AG09309 (cell line): ENCODE results near the gene MYD88.
"Not testable (repeated sequence)": the region's sequence is repeated elsewhere in the genome, so short reads cannot be mapped to it uniquely, and the experiment has no call there.

Source experiments
- DNase-seq: peaks from one replicate; pipeline ENCODE4 v3.0.0-alpha.2; 2010; ENCODE audit warnings: low read depth
- H3K4me3 ChIP-seq: 2 replicates; pipeline ENCODE4 v1.5.1; 2011; ENCODE audit warnings: mild to moderate bottlenecking, low read depth, low read length, moderate library complexity; ENCODE audit not compliant: control insufficient read depth
- TF ChIP-seq, protein P1 (sequence below): IDR thresholded peaks from 2 replicates; pipeline ENCODE4 v1.5.1; 2011; ENCODE audit warnings: mild to moderate bottlenecking, low read depth, low read length, inconsistent platforms; ENCODE audit not compliant: insufficient read depth, control insufficient read depth; ENCODE audit errors: missing control alignments

The MYD88 gene

DNA sequence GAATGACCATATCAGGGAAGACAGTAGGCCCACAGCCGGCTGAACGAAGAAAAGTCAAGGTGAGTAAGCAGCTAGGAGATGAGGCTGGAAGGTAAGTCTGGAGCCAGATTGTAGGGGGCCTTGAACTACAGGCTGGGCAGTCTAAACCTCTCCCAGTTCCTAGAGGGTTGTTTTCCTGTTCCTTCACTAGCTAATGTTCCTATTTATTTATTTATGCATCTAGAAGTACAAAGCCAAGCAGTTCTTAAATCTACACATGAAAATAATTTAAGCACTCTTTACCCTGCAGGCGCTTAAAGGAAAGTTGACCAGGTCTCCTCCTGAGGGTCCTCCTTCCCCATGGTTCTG, 5.3 kb upstream of the MYD88 start:
- TF ChIP-seq, protein P1, sequence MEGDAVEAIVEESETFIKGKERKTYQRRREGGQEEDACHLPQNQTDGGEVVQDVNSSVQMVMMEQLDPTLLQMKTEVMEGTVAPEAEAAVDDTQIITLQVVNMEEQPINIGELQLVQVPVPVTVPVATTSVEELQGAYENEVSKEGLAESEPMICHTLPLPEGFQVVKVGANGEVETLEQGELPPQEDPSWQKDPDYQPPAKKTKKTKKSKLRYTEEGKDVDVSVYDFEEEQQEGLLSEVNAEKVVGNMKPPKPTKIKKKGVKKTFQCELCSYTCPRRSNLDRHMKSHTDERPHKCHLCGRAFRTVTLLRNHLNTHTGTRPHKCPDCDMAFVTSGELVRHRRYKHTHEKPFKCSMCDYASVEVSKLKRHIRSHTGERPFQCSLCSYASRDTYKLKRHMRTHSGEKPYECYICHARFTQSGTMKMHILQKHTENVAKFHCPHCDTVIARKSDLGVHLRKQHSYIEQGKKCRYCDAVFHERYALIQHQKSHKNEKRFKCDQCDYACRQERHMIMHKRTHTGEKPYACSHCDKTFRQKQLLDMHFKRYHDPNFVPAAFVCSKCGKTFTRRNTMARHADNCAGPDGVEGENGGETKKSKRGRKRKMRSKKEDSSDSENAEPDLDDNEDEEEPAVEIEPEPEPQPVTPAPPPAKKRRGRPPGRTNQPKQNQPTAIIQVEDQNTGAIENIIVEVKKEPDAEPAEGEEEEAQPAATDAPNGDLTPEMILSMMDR: no peak
- no peak overlapping the region for H3K4me3 ChIP-seq
- DNase-seq: no peak

DNA sequence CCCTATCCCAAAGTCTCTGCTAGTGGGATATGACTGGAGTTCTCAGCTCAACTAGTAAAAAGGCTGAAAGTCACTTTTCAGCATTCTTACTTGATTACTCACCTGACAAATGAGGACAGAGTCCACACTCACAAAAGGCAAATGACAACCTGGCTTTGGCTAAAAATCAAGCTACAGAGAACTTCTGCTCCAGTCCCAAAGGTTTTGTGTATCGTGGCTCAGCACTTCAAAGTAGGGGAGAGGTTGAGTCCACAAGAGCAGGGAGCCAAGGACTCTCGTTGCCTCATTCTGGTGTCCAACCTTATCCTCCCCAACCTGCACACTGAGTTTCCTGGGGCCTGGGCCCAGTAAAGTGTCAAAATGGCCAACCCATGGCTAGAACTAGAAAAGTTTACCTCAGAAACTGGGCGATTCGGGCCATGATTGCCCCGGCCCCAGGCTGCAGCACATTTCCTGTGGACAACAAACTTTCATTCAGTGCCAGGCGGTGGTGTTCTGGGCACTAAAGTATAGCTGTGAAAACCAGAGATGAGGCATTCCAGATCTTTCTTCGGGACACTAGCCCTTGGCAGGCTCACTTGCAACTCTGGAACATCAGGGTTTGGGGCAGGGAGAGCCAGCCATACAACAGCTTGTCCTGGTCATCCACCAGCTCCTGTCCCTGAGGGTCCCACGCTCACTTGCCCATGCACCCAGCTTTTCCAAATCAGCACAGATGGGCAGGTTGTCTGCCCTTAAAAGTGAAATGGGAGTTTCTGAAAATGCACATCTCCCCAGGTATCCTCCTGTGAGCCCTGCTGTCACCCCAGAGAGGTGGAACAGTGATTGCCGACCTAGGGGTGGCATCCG, 4.7 kb upstream of the MYD88 start:
- TF ChIP-seq, protein P1: no peak
- H3K4me3 ChIP-seq: no peak overlapping the region
- no peak for DNase-seq

DNA sequence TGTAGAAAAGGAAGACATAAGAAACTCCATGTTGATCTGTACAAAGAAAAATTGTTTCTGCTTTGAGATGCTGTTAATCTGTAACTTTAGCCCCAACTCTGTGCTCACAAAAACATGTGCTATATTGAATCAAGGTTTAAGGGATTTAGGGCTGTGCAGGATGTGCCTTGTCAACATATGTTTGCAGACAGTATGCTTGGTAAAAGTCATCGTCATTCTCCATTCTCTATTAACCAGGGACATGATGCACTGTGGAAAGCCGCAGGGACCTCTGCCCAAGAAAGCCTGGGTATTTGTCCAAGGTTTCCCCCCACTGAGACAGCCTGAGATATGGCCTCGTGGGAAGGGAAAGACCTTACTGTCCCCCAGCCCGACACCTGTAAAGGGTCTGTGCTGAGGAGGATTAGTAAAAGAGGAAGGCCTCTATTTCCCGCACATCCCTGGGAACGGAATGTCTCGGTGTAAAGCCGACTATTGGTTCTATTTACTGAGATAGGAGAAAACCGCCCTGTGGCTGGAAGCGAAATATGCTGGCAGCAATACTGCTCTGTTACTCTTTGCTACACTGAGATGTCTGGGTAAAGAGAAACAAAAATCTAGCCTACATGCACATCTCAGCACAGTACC, 3.8 kb upstream of the MYD88 start:
- not testable (repeated sequence) for DNase-seq, H3K4me3 ChIP-seq

DNA sequence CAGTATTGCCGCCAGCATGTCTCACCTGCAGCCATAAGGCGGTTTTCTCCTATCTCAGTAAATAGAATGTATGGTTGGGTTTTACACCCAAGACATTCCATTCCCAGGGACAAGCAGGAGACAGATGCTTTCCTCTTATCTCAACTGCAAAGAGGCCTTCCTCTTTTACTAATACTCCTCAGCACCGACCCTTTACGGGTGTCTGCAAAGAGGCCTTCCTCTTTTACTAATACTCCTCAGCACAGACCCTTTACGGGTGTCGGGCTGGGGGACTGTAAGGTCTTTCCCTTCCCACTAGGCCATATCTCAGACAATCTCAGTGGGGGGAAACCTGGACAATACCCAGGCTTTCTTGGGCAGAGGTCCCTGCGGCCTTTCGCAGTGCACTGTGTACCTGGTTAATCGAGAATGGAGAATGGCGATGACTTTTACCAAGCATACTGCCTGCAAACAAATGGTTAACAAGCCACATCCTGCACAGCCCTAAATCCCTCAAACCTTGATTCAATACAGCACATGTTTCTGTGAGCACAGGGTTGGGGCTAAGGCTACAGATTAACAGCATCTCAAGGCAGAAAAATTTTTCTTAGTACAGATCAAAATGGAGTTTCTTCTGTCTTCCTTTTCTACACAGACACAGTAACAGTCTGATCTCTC, 2.7 kb upstream of the MYD88 start:
- DNase-seq: not testable (repeated sequence)
- peak overlapping the region; percentile 88 for H3K4me3 ChIP-seq

DNA sequence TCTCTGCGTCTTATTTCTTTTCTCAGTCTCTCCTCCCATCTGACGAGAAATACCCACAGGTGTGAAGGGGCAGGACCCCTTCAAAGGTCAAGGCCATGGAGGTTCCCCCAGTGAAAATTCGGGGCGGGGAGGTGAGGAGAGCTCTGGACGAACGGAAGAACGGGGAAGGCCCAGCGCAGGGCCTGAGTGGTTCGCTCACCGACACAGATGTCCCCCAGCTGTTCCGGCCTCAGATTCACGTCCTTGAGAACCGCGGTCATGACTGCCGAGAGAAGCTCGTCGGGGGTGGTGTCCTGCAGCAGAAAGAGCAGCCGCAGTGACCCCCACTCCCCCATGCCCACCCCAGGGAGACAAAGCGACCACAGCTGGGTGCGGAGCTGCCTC, 2.1 kb upstream of the MYD88 start:
- TF ChIP-seq, protein P1: no peak
- peak overlapping the region; percentile 88 for H3K4me3 ChIP-seq
- no peak for DNase-seq

DNA sequence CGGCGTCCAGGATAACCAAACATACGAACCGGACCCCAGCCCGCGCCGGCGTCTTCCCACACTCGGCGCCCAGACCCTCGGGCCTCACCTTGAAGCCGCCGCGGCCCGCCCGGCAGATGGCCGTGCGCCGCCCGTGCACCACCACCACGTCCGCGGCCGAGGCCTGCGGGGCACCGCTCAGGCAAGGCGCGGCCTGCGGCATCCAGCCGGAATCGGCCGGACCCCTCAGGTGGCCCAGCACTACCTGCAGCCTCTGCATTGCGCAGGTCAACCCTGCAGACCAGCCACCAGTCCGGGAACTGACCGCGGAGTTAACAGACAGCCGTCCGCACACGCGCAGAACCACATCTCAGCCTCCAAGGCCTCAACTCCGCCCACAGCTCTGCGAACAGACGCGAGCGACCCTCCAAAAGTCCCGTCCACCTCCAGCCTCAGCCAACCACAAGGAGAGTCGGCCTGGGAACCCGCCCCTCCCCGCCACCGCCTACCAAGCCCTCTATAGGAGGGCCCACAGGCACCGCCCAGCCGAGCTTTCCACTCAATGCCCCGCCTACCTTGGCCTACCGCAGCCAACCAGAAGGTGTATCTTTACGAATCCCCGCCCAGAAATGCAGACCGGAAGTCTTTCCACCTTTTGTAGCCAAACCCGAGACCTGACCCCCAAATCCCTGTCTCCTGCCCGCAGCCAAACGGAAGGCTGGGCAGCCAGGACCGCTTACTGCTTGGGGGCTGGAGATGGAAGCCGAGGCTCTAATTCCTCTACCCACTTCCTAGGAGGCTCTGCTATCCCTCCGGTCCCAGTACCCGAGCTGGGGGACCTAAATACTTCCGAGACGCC, 1.5 kb upstream of the MYD88 start, which contains the start of gene ACAA1:
TSS of gene ACAA1 (minus strand) at position 351 of the 838 bp plus-strand sequence. CDS start at position 259, 92 bp downstream.
- TF ChIP-seq, protein P1: no peak
- DNase-seq: peak; percentile 95
- peak within 1 kb of the TSS; percentile 88 for H3K4me3 ChIP-seq

DNA sequence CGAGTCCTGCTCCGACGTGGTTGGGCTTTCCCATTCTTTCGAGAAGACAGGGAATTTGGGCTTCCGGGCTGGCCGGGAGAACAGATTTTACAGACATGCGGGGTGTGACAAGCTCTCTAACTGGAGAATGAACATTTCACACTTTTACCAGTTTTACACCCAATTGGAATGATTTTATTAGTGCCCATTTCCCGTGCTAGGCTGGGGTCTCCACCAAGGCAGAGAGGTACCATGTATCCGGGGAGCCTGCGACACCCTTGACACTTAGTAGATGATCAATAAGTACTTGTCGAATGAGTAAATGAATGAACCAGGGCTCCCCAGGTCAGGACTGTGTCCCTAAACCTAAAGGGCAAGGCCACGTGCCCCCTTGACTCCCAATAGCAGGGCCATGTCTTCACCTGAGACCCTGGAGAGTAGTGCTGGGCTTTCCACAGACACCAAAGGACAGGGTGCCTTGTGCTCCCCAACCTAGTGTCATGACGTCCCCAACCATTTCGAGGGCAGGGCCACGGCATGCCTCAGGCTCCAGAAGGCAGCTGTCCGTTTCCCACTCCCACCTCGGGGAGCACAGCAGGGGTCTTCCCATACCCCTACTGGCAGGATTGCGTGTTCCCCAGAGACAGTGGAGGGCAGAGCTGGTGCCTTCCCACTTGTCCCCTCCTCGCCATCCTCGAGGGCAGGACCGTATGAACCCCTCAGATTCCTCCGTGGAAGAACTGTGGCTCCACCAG, 679 bp upstream of the MYD88 start:
- peak overlapping the region; percentile 88 for H3K4me3 ChIP-seq
- DNase-seq: peak; percentile 29
- TF ChIP-seq, protein P1: peak; percentile 27
